Measurements from ENCODE around the gene PPIL6.

DNA sequence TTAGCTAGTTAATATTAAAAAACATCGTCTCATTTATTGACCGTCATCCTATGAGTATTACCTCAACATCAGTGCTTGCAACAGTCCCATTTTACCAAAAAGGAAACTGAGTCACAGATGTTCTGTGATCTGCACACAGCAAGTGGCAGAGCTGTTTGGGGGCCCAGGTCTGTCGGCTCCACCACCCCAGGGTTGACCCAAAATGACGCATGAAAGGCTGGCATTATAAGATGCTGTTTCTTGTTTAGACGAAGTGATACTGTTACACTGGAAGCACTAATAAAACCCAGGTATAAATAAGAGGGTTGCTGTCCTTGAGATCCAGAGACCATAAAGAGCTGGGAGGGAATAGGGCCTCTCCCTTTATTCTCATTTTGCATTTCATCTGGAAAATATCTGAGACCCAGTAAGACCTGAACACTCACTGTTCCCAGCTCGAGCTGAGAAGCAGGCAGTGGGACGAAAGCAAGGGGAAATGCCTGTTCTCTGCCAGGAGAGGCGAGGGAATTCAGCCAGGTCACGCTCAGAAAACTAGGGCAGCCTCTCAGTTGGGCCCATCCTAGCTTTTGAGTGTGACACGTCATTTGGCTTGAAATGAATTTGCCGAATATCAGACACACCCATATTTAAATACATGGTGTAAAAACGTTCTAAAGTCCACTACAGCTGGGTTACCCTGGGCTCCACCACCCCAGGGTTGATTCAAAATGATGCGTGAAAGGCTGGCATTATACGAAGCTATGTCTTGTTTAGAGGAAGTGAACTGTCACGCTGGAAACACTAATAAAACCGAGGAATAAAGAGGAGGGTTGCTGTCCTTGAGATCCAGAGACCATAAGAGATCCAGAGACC lies 16.5 kb upstream of the PPIL6 start:
- TF ChIP-seq, protein P1, sequence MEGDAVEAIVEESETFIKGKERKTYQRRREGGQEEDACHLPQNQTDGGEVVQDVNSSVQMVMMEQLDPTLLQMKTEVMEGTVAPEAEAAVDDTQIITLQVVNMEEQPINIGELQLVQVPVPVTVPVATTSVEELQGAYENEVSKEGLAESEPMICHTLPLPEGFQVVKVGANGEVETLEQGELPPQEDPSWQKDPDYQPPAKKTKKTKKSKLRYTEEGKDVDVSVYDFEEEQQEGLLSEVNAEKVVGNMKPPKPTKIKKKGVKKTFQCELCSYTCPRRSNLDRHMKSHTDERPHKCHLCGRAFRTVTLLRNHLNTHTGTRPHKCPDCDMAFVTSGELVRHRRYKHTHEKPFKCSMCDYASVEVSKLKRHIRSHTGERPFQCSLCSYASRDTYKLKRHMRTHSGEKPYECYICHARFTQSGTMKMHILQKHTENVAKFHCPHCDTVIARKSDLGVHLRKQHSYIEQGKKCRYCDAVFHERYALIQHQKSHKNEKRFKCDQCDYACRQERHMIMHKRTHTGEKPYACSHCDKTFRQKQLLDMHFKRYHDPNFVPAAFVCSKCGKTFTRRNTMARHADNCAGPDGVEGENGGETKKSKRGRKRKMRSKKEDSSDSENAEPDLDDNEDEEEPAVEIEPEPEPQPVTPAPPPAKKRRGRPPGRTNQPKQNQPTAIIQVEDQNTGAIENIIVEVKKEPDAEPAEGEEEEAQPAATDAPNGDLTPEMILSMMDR (IDR thresholded peaks at IDR 0.05), result no peak
- TF ChIP-seq POLR2A (IDR thresholded peaks at IDR 0.05), result no peak

All from suprapubic skin (tissue), 3 donors.